Suprapubic skin (tissue), 4 donors: ENCODE data around the gene RAET1G. TPM values are rescaled to one million over a fixed set of nuclear protein-coding genes. Genes with fewer than 3 reads are reported as not detected.
"Not testable (repeated sequence)": the region's sequence is repeated elsewhere in the genome, so short reads cannot be mapped to it uniquely, and the experiment has no call there.

Experiments
- DNase-seq, 2 donors: peaks; one replicate each; pipeline ENCODE4 v3.0.0-alpha.2; 2019; ENCODE audit warnings: low spot score in 2 of 2
- H3K27ac ChIP-seq: fragments of 200-600 bp; sonication (generic); one replicate; pipeline ENCODE4 v1.5.1; 2019
- H3K27me3 ChIP-seq: fragments of 200-600 bp; sonication (generic); one replicate; pipeline ENCODE4 v1.5.1; 2019
- H3K36me3 ChIP-seq: fragments of 200-600 bp; sonication (generic); one replicate; pipeline ENCODE4 v1.5.1; 2019
- H3K4me1 ChIP-seq: fragments of 200-600 bp; sonication (generic); one replicate; pipeline ENCODE4 v1.5.1; 2019
- H3K4me3 ChIP-seq: fragments of 200-600 bp; sonication (generic); one replicate; pipeline ENCODE4 v1.5.1; 2019; ENCODE audit warnings: mild to moderate bottlenecking
- H3K9me3 ChIP-seq: fragments of 200-600 bp; sonication (generic); one replicate; pipeline ENCODE4 v1.5.1; 2019
- EP300 ChIP-seq: sonication (generic); formaldehyde crosslinking; IDR thresholded peaks from one replicate; pipeline ENCODE4 v1.6.1; 2017; ENCODE audit warnings: antibody characterized with exemption
- POLR2A ChIP-seq, 2 donors: fragments of 450-650 bp; IDR thresholded peaks; one replicate each; pipeline ENCODE4 v1.6.1; 2017; ENCODE audit warnings: antibody characterized with exemption in 2 of 2, mild to moderate bottlenecking in 2 of 2, moderate library complexity in 2 of 2
- POLR2AphosphoS5 ChIP-seq, 3 donors: sonication (generic); formaldehyde crosslinking; IDR thresholded peaks; one replicate each; pipeline ENCODE4 v1.6.1; 2017; ENCODE audit warnings: antibody characterized with exemption in 3 of 3
- WGBS: methylation state at CpG from one replicate; pipeline ENCODE4 v1.1.5; 2018; 5-methylcytosine and 5-hydroxymethylcytosine counted together
- total RNA-seq, 4 donors: library from RNA; depleted of rRNA; stranded (reverse); fragments of >200 nt; gene quantifications; one replicate each; pipeline ENCODE4 v1.1.0, GENCODE V29; 2016
- TF ChIP-seq, protein P1 (sequence below), 2 donors: fragments of 200-600 bp in 1 of 2; fragments of 450-650 bp in 1 of 2; sonication (generic) in 1 of 2; IDR thresholded peaks; one replicate each; pipeline ENCODE4 v1.5.1; 2016 to 2019; ENCODE audit warnings: antibody characterized with exemption in 2 of 2, mild to moderate bottlenecking in 1 of 2, moderate library complexity in 1 of 2

RAET1G gene, protein sequence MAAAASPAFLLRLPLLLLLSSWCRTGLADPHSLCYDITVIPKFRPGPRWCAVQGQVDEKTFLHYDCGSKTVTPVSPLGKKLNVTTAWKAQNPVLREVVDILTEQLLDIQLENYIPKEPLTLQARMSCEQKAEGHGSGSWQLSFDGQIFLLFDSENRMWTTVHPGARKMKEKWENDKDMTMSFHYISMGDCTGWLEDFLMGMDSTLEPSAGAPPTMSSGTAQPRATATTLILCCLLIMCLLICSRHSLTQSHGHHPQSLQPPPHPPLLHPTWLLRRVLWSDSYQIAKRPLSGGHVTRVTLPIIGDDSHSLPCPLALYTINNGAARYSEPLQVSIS
- 1 to 10 TPM; 1.9 to 5.8 (median 4.5) TPM for total RNA-seq

DNA sequence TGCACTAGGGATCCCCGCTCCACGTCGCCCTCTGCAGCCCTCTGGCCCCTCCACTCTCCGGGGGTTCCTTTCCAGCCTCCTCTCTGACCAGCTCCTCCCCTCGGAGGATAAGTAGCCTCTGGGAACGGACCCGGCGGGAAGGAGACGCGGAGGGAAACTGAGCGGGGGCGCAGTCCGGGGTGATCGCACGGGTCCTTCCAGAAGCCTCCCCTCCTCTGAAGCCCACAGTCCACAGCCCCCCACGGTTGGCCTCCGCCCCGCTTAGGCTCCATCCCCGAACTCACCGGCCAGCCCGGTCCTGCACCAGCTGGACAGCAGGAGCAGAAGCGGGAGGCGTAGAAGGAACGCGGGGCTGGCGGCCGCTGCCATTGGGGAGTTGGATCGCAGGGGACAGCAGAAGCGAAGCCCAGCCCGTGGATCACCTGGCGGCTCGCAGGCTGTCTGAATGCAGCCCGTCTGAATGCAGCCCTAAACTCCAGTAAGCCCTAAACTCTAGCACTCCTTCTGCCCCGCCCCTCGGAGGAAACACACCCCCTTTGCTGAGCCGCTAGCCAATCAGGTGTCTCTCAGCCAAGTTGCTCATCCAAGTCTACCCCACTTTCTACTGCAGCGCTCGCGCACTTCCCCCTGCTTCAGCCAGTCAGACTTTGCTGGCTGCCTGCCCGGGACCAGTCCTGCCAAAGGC lies at the start of gene RAET1G:
Gene RAET1G (minus strand): TSS at position 480 of the 685 bp plus-strand sequence. CDS start 111 bp downstream, at position 369.
- Histone ChIP-seq H3K27me3 (peaks cover 3% of the 10 kb centered on the region), H3K27ac (no peak within 1 kb of the TSS), H3K36me3 (no peaks in the 10 kb centered on the region), H3K9me3 (no peaks in the 10 kb centered on the region), H3K4me3 (peak within 1 kb of the TSS; percentile 55), H3K4me1 (peaks cover 29% of the 10 kb centered on the region)
- WGBS = 0% methylated on average over 28 of the region's 40 CpGs
- TF ChIP-seq EP300 = no peak
- TF ChIP-seq POLR2AphosphoS5 (IDR thresholded peaks at IDR 0.05) = no peak
- no peak for TF ChIP-seq POLR2A (IDR thresholded peaks at IDR 0.05)
- TF ChIP-seq, protein P1, sequence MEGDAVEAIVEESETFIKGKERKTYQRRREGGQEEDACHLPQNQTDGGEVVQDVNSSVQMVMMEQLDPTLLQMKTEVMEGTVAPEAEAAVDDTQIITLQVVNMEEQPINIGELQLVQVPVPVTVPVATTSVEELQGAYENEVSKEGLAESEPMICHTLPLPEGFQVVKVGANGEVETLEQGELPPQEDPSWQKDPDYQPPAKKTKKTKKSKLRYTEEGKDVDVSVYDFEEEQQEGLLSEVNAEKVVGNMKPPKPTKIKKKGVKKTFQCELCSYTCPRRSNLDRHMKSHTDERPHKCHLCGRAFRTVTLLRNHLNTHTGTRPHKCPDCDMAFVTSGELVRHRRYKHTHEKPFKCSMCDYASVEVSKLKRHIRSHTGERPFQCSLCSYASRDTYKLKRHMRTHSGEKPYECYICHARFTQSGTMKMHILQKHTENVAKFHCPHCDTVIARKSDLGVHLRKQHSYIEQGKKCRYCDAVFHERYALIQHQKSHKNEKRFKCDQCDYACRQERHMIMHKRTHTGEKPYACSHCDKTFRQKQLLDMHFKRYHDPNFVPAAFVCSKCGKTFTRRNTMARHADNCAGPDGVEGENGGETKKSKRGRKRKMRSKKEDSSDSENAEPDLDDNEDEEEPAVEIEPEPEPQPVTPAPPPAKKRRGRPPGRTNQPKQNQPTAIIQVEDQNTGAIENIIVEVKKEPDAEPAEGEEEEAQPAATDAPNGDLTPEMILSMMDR (IDR thresholded peaks at IDR 0.05) = no peak
- DNase-seq = peak; percentile 94

DNA sequence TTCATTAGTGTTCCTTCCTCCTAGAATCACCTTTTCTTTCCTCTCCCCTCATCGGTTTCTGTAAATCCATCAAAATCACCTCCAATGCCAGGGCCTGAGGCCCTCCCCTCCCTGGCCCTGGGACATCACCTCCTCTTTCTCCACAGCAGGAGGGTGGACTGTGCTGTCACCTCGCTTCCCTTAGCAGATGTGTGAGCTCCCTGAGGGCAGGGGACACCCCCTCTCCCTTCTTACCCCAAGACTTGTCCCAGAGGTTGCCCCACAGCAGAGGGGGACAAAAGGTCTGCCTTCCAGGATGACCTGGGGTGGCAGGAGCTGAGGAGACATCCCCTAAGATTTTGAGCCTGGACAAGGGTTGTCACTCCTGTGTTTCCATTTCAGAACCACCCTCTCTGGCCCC lies 46.7 kb upstream of the RAET1G start:
- H3K4me1 ChIP-seq = peaks cover 8% of the 10 kb centered on the region
- no peak overlapping the region for H3K4me3 ChIP-seq
- H3K27ac ChIP-seq = no peak overlapping the region
- DNase-seq = no peak
- peaks cover 71% of the 10 kb centered on the region for H3K27me3 ChIP-seq
- TF ChIP-seq POLR2A (IDR thresholded peaks at IDR 0.05) (no peak), EP300 (no peak), POLR2AphosphoS5 (IDR thresholded peaks at IDR 0.05) (no peak)
- TF ChIP-seq, protein P1 (IDR thresholded peaks at IDR 0.05) = no peak
- 73% methylated on average over 2 of the region's 2 CpGs for WGBS
- no peaks in the 10 kb centered on the region for H3K9me3 ChIP-seq
- no peaks in the 10 kb centered on the region for H3K36me3 ChIP-seq

DNA sequence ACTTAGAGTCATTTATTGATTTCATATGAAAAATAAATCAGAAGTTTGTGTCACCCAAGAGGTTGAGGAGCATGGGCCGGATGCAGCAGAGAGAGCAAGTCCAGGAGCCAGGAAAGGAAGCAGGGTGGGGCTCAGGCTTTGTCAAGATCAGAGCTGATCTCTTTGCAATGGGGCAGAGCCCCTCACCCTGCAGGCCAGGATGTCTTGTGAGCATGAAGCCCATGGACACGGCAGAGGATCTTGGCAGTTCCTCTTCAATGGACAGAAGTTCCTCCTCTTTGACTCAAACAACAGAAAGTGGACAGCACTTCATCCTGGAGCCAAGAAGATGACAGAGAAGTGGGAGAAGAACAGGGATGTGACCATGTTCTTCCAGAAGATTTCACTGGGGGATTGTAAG lies 46.0 kb upstream of the RAET1G start:
- Histone ChIP-seq H3K27me3 (peaks cover 71% of the 10 kb centered on the region), H3K4me1 (peaks cover 15% of the 10 kb centered on the region)
- peak in 1 of 2 donors; percentile 54 for DNase-seq
- not testable (repeated sequence) for H3K4me3 ChIP-seq, H3K27ac ChIP-seq, H3K9me3 ChIP-seq, H3K36me3 ChIP-seq
- 89% methylated on average over 2 of the region's 2 CpGs for WGBS

DNA sequence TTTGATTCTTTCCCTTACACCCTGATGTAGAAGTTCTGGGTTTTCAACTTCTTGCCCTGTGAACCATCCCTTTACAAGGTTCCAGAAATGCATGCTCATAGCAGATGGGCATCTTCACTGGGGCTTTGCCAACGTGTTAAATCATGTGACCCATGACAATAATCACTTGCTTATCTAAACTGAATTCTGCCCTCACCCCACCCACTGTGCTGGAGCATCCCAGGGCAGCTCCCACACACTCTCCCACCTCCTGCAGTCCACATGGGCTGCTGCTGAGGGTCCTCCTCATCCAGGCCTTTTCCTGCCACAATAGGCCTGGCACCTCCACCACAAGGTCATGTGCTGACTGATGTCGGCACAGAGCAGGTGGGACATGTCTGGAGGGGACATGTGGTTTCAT lies 45.1 kb upstream of the RAET1G start:
- not testable (repeated sequence) for H3K9me3 ChIP-seq, H3K27ac ChIP-seq, H3K36me3 ChIP-seq, H3K4me3 ChIP-seq, DNase-seq
- H3K4me1 ChIP-seq = peaks cover 24% of the 10 kb centered on the region
- H3K27me3 ChIP-seq = peaks cover 76% of the 10 kb centered on the region
- 65% methylated on average over 2 of the region's 2 CpGs for WGBS

DNA sequence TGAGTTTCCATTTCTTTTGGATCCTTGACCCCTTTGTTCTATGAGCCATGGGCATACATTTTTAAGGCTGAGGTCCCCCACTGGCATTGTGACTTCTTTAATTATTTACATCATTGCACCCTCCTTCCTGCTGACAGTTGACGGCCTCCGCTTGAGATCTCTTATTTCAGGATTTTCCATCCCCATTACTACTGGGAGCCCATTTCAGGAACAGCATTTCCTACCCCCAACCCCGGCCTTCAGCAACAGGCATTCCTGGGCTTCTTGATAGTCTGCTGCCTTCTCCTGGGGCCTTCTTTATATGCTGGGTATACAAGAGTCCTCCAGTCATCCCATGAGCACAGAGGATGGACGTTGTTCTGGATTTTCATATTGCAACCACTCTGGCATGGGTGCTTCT lies 44.7 kb upstream of the RAET1G start:
- no peak for TF ChIP-seq POLR2AphosphoS5 (IDR thresholded peaks at IDR 0.05)
- no peak for TF ChIP-seq EP300
- no peak for TF ChIP-seq POLR2A (IDR thresholded peaks at IDR 0.05)
- TF ChIP-seq, protein P1 (IDR thresholded peaks at IDR 0.05) = no peak
- no peak for DNase-seq
- Histone ChIP-seq H3K4me3 (no peak overlapping the region), H3K27me3 (peaks cover 80% of the 10 kb centered on the region), H3K27ac (no peak overlapping the region), H3K9me3 (no peaks in the 10 kb centered on the region), H3K4me1 (peaks cover 24% of the 10 kb centered on the region), H3K36me3 (no peaks in the 10 kb centered on the region)
- WGBS = 80% methylated on average over 4 of the region's 4 CpGs

DNA sequence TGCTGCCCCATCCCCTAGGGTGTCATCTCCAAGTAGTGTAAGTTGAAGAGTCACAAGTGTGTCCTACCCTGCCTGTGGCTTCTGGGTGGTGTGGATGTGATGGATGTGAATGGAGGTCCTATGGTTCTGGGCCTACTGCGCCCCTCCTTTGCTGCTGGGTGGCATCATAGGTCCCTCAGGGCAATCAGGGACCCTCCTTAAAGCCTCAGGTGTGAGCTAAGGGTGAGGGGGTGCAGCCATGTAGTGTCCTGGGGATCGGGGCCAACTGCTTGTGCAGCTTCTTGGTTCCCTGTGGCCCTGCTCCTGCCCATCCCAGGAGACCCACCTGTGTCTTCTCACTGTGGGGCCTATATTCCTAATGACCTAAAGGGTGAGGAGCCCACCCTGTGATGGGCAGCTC lies 43.4 kb upstream of the RAET1G start:
- Histone ChIP-seq H3K27me3 (peaks cover 86% of the 10 kb centered on the region), H3K4me1 (peaks cover 24% of the 10 kb centered on the region)
- H3K4me3 ChIP-seq, H3K36me3 ChIP-seq, H3K9me3 ChIP-seq, H3K27ac ChIP-seq: not testable (repeated sequence)
- DNase-seq = peak in 1 of 2 donors; percentile 43
- WGBS = 100% methylated on average over 1 of the region's 2 CpGs
